ENCODE results near the gene DEAF1.

- TF ChIP-seq, protein P1, sequence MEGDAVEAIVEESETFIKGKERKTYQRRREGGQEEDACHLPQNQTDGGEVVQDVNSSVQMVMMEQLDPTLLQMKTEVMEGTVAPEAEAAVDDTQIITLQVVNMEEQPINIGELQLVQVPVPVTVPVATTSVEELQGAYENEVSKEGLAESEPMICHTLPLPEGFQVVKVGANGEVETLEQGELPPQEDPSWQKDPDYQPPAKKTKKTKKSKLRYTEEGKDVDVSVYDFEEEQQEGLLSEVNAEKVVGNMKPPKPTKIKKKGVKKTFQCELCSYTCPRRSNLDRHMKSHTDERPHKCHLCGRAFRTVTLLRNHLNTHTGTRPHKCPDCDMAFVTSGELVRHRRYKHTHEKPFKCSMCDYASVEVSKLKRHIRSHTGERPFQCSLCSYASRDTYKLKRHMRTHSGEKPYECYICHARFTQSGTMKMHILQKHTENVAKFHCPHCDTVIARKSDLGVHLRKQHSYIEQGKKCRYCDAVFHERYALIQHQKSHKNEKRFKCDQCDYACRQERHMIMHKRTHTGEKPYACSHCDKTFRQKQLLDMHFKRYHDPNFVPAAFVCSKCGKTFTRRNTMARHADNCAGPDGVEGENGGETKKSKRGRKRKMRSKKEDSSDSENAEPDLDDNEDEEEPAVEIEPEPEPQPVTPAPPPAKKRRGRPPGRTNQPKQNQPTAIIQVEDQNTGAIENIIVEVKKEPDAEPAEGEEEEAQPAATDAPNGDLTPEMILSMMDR (conservative IDR thresholded peaks at IDR 0.05; ENCODE audit: low read depth in 2 of 2), result no peak
- TF ChIP-seq POLR2AphosphoS5 (IDR thresholded peaks at IDR 0.05; ENCODE audit: low read depth) (no peak), CREB1 (CRISPR knock-in tag; IDR thresholded peaks at IDR 0.05; ENCODE audit: low read depth) (no peak), EZH2phosphoT487 (IDR thresholded peaks at IDR 0.05; ENCODE audit: unreplicated experiment) (no peak), EZH2 (IDR thresholded peaks at IDR 0.05; ENCODE audit: low read depth, unreplicated experiment) (no peak), ETS1 (IDR thresholded peaks at IDR 0.05) (no peak), JUNB (IDR thresholded peaks at IDR 0.05; ENCODE audit: unreplicated experiment) (no peak), STAT1 (IDR thresholded peaks at IDR 0.05; ENCODE audit: unreplicated experiment) (no peak), ZNF114 (CRISPR knock-in tag; IDR thresholded peaks at IDR 0.05) (no peak), ZNF331 (CRISPR knock-in tag; IDR thresholded peaks at IDR 0.05; ENCODE audit: low read depth) (no peak), NANOG (IDR thresholded peaks at IDR 0.05; ENCODE audit: borderline replicate concordance) (no peak)
- TF ChIP-seq, protein P2, sequence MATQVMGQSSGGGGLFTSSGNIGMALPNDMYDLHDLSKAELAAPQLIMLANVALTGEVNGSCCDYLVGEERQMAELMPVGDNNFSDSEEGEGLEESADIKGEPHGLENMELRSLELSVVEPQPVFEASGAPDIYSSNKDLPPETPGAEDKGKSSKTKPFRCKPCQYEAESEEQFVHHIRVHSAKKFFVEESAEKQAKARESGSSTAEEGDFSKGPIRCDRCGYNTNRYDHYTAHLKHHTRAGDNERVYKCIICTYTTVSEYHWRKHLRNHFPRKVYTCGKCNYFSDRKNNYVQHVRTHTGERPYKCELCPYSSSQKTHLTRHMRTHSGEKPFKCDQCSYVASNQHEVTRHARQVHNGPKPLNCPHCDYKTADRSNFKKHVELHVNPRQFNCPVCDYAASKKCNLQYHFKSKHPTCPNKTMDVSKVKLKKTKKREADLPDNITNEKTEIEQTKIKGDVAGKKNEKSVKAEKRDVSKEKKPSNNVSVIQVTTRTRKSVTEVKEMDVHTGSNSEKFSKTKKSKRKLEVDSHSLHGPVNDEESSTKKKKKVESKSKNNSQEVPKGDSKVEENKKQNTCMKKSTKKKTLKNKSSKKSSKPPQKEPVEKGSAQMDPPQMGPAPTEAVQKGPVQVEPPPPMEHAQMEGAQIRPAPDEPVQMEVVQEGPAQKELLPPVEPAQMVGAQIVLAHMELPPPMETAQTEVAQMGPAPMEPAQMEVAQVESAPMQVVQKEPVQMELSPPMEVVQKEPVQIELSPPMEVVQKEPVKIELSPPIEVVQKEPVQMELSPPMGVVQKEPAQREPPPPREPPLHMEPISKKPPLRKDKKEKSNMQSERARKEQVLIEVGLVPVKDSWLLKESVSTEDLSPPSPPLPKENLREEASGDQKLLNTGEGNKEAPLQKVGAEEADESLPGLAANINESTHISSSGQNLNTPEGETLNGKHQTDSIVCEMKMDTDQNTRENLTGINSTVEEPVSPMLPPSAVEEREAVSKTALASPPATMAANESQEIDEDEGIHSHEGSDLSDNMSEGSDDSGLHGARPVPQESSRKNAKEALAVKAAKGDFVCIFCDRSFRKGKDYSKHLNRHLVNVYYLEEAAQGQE (IDR thresholded peaks at IDR 0.05; ENCODE audit: unreplicated experiment), result no peak
- TF ChIP-seq, protein P3, sequence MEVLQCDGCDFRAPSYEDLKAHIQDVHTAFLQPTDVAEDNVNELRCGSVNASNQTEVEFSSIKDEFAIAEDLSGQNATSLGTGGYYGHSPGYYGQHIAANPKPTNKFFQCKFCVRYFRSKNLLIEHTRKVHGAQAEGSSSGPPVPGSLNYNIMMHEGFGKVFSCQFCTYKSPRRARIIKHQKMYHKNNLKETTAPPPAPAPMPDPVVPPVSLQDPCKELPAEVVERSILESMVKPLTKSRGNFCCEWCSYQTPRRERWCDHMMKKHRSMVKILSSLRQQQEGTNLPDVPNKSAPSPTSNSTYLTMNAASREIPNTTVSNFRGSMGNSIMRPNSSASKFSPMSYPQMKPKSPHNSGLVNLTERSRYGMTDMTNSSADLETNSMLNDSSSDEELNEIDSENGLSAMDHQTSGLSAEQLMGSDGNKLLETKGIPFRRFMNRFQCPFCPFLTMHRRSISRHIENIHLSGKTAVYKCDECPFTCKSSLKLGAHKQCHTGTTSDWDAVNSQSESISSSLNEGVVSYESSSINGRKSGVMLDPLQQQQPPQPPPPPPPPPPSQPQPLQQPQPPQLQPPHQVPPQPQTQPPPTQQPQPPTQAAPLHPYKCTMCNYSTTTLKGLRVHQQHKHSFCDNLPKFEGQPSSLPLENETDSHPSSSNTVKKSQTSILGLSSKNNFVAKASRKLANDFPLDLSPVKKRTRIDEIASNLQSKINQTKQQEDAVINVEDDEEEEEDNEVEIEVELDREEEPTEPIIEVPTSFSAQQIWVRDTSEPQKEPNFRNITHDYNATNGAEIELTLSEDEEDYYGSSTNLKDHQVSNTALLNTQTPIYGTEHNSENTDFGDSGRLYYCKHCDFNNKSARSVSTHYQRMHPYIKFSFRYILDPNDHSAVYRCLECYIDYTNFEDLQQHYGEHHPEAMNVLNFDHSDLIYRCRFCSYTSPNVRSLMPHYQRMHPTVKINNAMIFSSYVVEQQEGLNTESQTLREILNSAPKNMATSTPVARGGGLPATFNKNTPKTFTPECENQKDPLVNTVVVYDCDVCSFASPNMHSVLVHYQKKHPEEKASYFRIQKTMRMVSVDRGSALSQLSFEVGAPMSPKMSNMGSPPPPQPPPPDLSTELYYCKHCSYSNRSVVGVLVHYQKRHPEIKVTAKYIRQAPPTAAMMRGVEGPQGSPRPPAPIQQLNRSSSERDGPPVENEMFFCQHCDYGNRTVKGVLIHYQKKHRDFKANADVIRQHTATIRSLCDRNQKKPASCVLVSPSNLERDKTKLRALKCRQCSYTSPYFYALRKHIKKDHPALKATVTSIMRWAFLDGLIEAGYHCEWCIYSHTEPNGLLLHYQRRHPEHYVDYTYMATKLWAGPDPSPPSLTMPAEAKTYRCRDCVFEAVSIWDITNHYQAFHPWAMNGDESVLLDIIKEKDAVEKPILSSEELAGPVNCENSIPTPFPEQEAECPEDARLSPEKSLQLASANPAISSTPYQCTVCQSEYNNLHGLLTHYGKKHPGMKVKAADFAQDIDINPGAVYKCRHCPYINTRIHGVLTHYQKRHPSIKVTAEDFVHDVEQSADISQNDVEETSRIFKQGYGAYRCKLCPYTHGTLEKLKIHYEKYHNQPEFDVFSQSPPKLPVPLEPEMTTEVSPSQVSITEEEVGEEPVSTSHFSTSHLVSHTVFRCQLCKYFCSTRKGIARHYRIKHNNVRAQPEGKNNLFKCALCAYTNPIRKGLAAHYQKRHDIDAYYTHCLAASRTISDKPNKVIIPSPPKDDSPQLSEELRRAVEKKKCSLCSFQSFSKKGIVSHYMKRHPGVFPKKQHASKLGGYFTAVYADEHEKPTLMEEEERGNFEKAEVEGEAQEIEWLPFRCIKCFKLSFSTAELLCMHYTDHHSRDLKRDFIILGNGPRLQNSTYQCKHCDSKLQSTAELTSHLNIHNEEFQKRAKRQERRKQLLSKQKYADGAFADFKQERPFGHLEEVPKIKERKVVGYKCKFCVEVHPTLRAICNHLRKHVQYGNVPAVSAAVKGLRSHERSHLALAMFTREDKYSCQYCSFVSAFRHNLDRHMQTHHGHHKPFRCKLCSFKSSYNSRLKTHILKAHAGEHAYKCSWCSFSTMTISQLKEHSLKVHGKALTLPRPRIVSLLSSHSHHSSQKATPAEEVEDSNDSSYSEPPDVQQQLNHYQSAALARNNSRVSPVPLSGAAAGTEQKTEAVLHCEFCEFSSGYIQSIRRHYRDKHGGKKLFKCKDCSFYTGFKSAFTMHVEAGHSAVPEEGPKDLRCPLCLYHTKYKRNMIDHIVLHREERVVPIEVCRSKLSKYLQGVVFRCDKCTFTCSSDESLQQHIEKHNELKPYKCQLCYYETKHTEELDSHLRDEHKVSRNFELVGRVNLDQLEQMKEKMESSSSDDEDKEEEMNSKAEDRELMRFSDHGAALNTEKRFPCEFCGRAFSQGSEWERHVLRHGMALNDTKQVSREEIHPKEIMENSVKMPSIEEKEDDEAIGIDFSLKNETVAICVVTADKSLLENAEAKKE (CRISPR knock-in tag; IDR thresholded peaks at IDR 0.05), result no peak
These were observed 38.0 kb upstream of the DEAF1 start for GRCh38 chr11:733072-733471.

All from GM23338 (cell line).